Breast epithelium (tissue), 4 donors: Measurements from ENCODE around the gene MTHFD2L. TPM values are rescaled to one million over a fixed set of nuclear protein-coding genes. Genes with fewer than 3 reads are reported as not detected.

ENCODE experiments used
- DNase-seq, 2 donors: peaks; one replicate each; pipeline ENCODE4 v3.0.0-alpha.2; 2019; ENCODE audit warnings: low spot score in 2 of 2
- H3K27ac ChIP-seq, 2 donors: fragments of 200-600 bp; sonication (generic) in 1 of 2; one replicate each; pipeline ENCODE4 v1.5.1; 2016 to 2019; ENCODE audit warnings: mild to moderate bottlenecking in 1 of 2
- H3K27me3 ChIP-seq, 2 donors: fragments of 200-600 bp; sonication (generic) in 1 of 2; one replicate each; pipeline versions ENCODE4 v1.5.1 to v1.6.0; 2017 to 2019; ENCODE audit warnings: control low read depth in 1 of 2, mild to moderate bottlenecking in 1 of 2
- H3K36me3 ChIP-seq: fragments of 200-600 bp; one replicate; pipeline ENCODE4 v1.5.1; 2019
- H3K4me1 ChIP-seq, 2 donors: fragments of 200-600 bp; sonication (generic); one replicate each; pipeline ENCODE4 v1.5.1; 2016 to 2019; ENCODE audit warnings: control low read depth in 1 of 2
- H3K4me3 ChIP-seq, 3 donors: fragments of 200-600 bp; sonication (generic); 1 replicate in 2 of 3; 2 replicates in 1 of 3; pipeline ENCODE4 v1.5.1; 2016 to 2019; ENCODE audit warnings: mild to moderate bottlenecking in 3 of 3, moderate library complexity in 2 of 3
- H3K9me3 ChIP-seq, 2 donors: fragments of 200-600 bp; sonication (generic) in 1 of 2; one replicate each; pipeline ENCODE4 v1.5.1; 2016 to 2019; ENCODE audit warnings: control low read depth in 1 of 2
- CTCF ChIP-seq, 3 donors: fragments of 450-650 bp; IDR thresholded peaks; one replicate each; pipeline ENCODE4 v1.5.1; 2016 to 2017; ENCODE audit warnings: antibody characterized with exemption in 3 of 3, mild to moderate bottlenecking in 3 of 3, moderate library complexity in 3 of 3
- POLR2A ChIP-seq: fragments of 450-650 bp; IDR thresholded peaks from one replicate; pipeline ENCODE4 v1.6.1; 2016; ENCODE audit warnings: antibody characterized with exemption, mild to moderate bottlenecking, moderate library complexity
- POLR2AphosphoS5 ChIP-seq, 3 donors: sonication (generic); formaldehyde crosslinking; IDR thresholded peaks; one replicate each; pipeline ENCODE4 v1.6.1; 2017; ENCODE audit warnings: antibody characterized with exemption in 3 of 3
- intact Hi-C: fragments of 100-400 bp; cut with DNase I; formaldehyde crosslinking; loops from one replicate; pipeline ENCODE4 v1.15.1; 2023; ENCODE audit warnings: low total_unique reads
- total RNA-seq, 3 donors: library from RNA; depleted of rRNA; stranded (reverse); fragments of >200 nt; gene quantifications; one replicate each; pipeline ENCODE4 v1.1.0, GENCODE V29; 2016

Gene MTHFD2L
- total RNA-seq, 3 donors from 2014 or later, result 20.5 to 48.1 (median 29.2) TPM

- H3K4me1 ChIP-seq, result peaks cover 0 to 6% of the 10 kb centered on the region in 2 donors
- peak overlapping the region in 1 of 3 donors; percentile 3 for H3K4me3 ChIP-seq
- H3K27me3 ChIP-seq, result no peaks in the 10 kb centered on the region
- H3K27ac ChIP-seq, result peak overlapping the region; percentile 91 to 92
- intact Hi-C loops, result no loop called here
- no peaks in the 10 kb centered on the region for H3K9me3 ChIP-seq
- peak; percentile 56 to 90 (median 75) for TF ChIP-seq POLR2AphosphoS5 (IDR thresholded peaks at IDR 0.05)
- TF ChIP-seq CTCF (IDR thresholded peaks at IDR 0.05), result no peak
- peak; percentile 71 to 85 for DNase-seq
- H3K36me3 ChIP-seq, result no peaks in the 10 kb centered on the region
Measured at GRCh38 chr4:74117024-74117534, 40.8 kb upstream of the MTHFD2L start.

- TF ChIP-seq POLR2A, result no peak
- no peak for TF ChIP-seq POLR2AphosphoS5 (IDR thresholded peaks at IDR 0.05)
- no peak for TF ChIP-seq CTCF (IDR thresholded peaks at IDR 0.05)
- Histone ChIP-seq H3K36me3 (no peaks in the 10 kb centered on the region), H3K9me3 (no peaks in the 10 kb centered on the region), H3K27ac (peak overlapping the region; percentile 16 to 91), H3K4me1 (peaks cover 0 to 6% of the 10 kb centered on the region in 2 donors), H3K27me3 (no peaks in the 10 kb centered on the region), H3K4me3 (no peak overlapping the region)
- intact Hi-C loops, result no loop called here
- DNase-seq, result no peak
Measured at GRCh38 chr4:74118600-74119338, 39.1 kb upstream of the MTHFD2L start.

GRCh38 chr4:74120086-74120485, 37.8 kb upstream of the MTHFD2L start:
- no peaks in the 10 kb centered on the region for H3K27me3 ChIP-seq
- no peak overlapping the region for H3K4me3 ChIP-seq
- H3K9me3 ChIP-seq, result no peaks in the 10 kb centered on the region
- H3K36me3 ChIP-seq, result no peaks in the 10 kb centered on the region
- peaks cover 0 to 6% of the 10 kb centered on the region in 2 donors for H3K4me1 ChIP-seq
- no peak overlapping the region for H3K27ac ChIP-seq
- no peak for TF ChIP-seq POLR2A
- no peak for TF ChIP-seq CTCF (IDR thresholded peaks at IDR 0.05)
- no peak for TF ChIP-seq POLR2AphosphoS5 (IDR thresholded peaks at IDR 0.05)
- intact Hi-C loops, result no loop called here
- DNase-seq, result no peak

GRCh38 chr4:74121643-74122579, 36.0 kb upstream of the MTHFD2L start:
- intact Hi-C loops, result no loop called here
- Histone ChIP-seq H3K9me3 (no peaks in the 10 kb centered on the region), H3K4me3 (no peak overlapping the region), H3K27me3 (no peaks in the 10 kb centered on the region), H3K4me1 (peaks cover 0 to 6% of the 10 kb centered on the region in 2 donors), H3K27ac (no peak overlapping the region), H3K36me3 (no peaks in the 10 kb centered on the region)
- no peak for DNase-seq
- no peak for TF ChIP-seq POLR2AphosphoS5 (IDR thresholded peaks at IDR 0.05)
- TF ChIP-seq CTCF (IDR thresholded peaks at IDR 0.05), result no peak
- TF ChIP-seq POLR2A, result no peak
